ENCODE measurements around the gene SNED1.
"Not testable (repeated sequence)": the region's sequence is repeated elsewhere in the genome, so short reads cannot be mapped to it uniquely, and the experiment has no call there.

The SNED1 gene

GRCh38 chr2:241081643-241082340 is 83.4 kb downstream of the SNED1 start:
- DNase-seq (ENCODE audit: extremely low read depth in 1 of 2, low read depth in 1 of 2): no peak

- no peak for DNase-seq (ENCODE audit: extremely low read depth in 1 of 2, low read depth in 1 of 2)
These were observed 84.1 kb downstream of the SNED1 start for GRCh38 chr2:241082341-241083090.

GRCh38 chr2:241083091-241083415 is 84.6 kb downstream of the SNED1 start:
- no peak for DNase-seq (ENCODE audit: extremely low read depth in 1 of 2, low read depth in 1 of 2)

- no peak for DNase-seq (ENCODE audit: extremely low read depth in 1 of 2, low read depth in 1 of 2)
These were observed 86.5 kb downstream of the SNED1 start for GRCh38 chr2:241084856-241085444.

- no peak for DNase-seq (ENCODE audit: extremely low read depth in 1 of 2, low read depth in 1 of 2)
These were observed 89.2 kb downstream of the SNED1 start for GRCh38 chr2:241087420-241088268.

GRCh38 chr2:241088376-241088775 is 90.0 kb downstream of the SNED1 start:
- no peak for DNase-seq (ENCODE audit: extremely low read depth in 1 of 2, low read depth in 1 of 2)

GRCh38 chr2:241088791-241089732 is 90.6 kb downstream of the SNED1 start:
- no peak for DNase-seq (ENCODE audit: extremely low read depth in 1 of 2, low read depth in 1 of 2)

- no peak for DNase-seq (ENCODE audit: extremely low read depth in 1 of 2, low read depth in 1 of 2)
These were observed 92.8 kb downstream of the SNED1 start for GRCh38 chr2:241091201-241091600.

- no peak for DNase-seq (ENCODE audit: extremely low read depth in 1 of 2, low read depth in 1 of 2)
These were observed 93.5 kb downstream of the SNED1 start for GRCh38 chr2:241091734-241092445.

- no peak for DNase-seq (ENCODE audit: extremely low read depth in 1 of 2, low read depth in 1 of 2)
These were observed 94.3 kb downstream of the SNED1 start for GRCh38 chr2:241092677-241093076.

GRCh38 chr2:241093133-241093781 is 94.8 kb downstream of the SNED1 start:
- not testable (repeated sequence) for DNase-seq (ENCODE audit: extremely low read depth in 1 of 2, low read depth in 1 of 2)

- no peak for DNase-seq (ENCODE audit: extremely low read depth in 1 of 2, low read depth in 1 of 2)
These were observed 95.8 kb downstream of the SNED1 start for GRCh38 chr2:241094172-241094571.

GRCh38 chr2:241094924-241095420 is 96.6 kb downstream of the SNED1 start:
- no peak for DNase-seq (ENCODE audit: extremely low read depth in 1 of 2, low read depth in 1 of 2)

- DNase-seq (ENCODE audit: extremely low read depth in 1 of 2, low read depth in 1 of 2): peak in 1 of 2 donors; percentile 16
These were observed 97.3 kb downstream of the SNED1 start for GRCh38 chr2:241095594-241096290.

- no peak for DNase-seq (ENCODE audit: extremely low read depth in 1 of 2, low read depth in 1 of 2)
These were observed 98.6 kb downstream of the SNED1 start for GRCh38 chr2:241096979-241097378.

- DNase-seq (ENCODE audit: extremely low read depth in 1 of 2, low read depth in 1 of 2): no peak
These were observed 100.8 kb downstream of the SNED1 start for GRCh38 chr2:241099246-241099645.

GRCh38 chr2:241102239-241102803 is 103.9 kb downstream of the SNED1 start, which contains the start of gene MTERF4:
MTERF4 (minus strand) TSS chr2:241102287; CDS start chr2:241102273, 14 bp downstream.
- DNase-seq (ENCODE audit: extremely low read depth in 1 of 2, low read depth in 1 of 2): peak; percentile 78 to 82

GRCh38 chr2:241103176-241103595 is 104.8 kb downstream of the SNED1 start:
- DNase-seq (ENCODE audit: extremely low read depth in 1 of 2, low read depth in 1 of 2): no peak

Data from stimulated activated CD8-positive, alpha-beta memory T cell treated with anti-CD3 and anti-CD28 coated beads, Interleukin-7, amount 100 ng/mL, for 48 hours (primary cell).